ENCODE data around the gene CMKLR1.

DNA sequence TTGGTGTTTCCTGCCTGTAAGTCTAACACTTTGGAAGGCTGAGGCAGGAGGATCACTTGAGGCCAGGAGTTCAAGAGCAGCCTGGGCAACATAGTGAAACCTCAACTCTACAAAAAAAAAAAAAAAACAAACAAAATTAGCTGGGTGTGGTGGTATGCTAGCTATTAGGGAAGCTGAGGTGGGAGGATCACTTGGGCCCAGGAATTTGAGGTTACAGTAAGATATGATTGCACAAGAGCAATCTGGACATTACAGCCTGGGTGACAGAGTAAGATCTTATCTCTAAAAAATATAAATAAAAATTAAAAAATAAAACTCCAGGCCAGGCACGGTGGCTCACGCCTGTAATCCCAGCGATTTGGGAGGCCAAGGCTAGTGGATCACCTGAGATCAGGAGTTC lies 39.8 kb upstream of the CMKLR1 start:
- TF ChIP-seq CHD2 (IDR thresholded peaks at IDR 0.05; ENCODE audit: low read length, partially characterized antibody), result no peak
- no peak for TF ChIP-seq RCOR1 (IDR thresholded peaks at IDR 0.05; ENCODE audit: low read length)
- TF ChIP-seq, protein P1, sequence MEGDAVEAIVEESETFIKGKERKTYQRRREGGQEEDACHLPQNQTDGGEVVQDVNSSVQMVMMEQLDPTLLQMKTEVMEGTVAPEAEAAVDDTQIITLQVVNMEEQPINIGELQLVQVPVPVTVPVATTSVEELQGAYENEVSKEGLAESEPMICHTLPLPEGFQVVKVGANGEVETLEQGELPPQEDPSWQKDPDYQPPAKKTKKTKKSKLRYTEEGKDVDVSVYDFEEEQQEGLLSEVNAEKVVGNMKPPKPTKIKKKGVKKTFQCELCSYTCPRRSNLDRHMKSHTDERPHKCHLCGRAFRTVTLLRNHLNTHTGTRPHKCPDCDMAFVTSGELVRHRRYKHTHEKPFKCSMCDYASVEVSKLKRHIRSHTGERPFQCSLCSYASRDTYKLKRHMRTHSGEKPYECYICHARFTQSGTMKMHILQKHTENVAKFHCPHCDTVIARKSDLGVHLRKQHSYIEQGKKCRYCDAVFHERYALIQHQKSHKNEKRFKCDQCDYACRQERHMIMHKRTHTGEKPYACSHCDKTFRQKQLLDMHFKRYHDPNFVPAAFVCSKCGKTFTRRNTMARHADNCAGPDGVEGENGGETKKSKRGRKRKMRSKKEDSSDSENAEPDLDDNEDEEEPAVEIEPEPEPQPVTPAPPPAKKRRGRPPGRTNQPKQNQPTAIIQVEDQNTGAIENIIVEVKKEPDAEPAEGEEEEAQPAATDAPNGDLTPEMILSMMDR (IDR thresholded peaks at IDR 0.05), result no peak
- no peak for TF ChIP-seq POLR2AphosphoS5 (IDR thresholded peaks at IDR 0.05; ENCODE audit: low read depth, low read length)
- no peak for TF ChIP-seq SIN3A (IDR thresholded peaks at IDR 0.05; ENCODE audit: borderline replicate concordance, low read depth, low read length)
- no peak for TF ChIP-seq FOSL2 (IDR thresholded peaks at IDR 0.05; ENCODE audit: borderline replicate concordance, low read depth)
- no peak for TF ChIP-seq GABPA (IDR thresholded peaks at IDR 0.05; ENCODE audit: low read depth)
- TF ChIP-seq, protein P2, sequence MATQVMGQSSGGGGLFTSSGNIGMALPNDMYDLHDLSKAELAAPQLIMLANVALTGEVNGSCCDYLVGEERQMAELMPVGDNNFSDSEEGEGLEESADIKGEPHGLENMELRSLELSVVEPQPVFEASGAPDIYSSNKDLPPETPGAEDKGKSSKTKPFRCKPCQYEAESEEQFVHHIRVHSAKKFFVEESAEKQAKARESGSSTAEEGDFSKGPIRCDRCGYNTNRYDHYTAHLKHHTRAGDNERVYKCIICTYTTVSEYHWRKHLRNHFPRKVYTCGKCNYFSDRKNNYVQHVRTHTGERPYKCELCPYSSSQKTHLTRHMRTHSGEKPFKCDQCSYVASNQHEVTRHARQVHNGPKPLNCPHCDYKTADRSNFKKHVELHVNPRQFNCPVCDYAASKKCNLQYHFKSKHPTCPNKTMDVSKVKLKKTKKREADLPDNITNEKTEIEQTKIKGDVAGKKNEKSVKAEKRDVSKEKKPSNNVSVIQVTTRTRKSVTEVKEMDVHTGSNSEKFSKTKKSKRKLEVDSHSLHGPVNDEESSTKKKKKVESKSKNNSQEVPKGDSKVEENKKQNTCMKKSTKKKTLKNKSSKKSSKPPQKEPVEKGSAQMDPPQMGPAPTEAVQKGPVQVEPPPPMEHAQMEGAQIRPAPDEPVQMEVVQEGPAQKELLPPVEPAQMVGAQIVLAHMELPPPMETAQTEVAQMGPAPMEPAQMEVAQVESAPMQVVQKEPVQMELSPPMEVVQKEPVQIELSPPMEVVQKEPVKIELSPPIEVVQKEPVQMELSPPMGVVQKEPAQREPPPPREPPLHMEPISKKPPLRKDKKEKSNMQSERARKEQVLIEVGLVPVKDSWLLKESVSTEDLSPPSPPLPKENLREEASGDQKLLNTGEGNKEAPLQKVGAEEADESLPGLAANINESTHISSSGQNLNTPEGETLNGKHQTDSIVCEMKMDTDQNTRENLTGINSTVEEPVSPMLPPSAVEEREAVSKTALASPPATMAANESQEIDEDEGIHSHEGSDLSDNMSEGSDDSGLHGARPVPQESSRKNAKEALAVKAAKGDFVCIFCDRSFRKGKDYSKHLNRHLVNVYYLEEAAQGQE (IDR thresholded peaks at IDR 0.05; ENCODE audit: low read depth, low read length), result no peak

Measured in SK-N-SH (cell line).